Activated CD4-positive, CD25-positive, alpha-beta regulatory T cell treated with anti-CD3 and anti-CD28 coated beads, Interleukin-2, amount 50 U/mL, for 24 hours (primary cell): ENCODE data around the gene IL20.

Experiments used
- ATAC-seq, 2 donors: fragments of 150-1000 bp; cut with Tn5 transposase; one replicate each; pipeline ENCODE4 v1.10.0; 2021; ENCODE audit warnings: mild to moderate bottlenecking in 1 of 2, moderate library complexity in 1 of 2

Gene IL20

GRCh38 chr1:206864939-206865671 lies at the start of gene IL20:
Gene IL20 (plus strand): TSS chr1:206865623. CDS start chr1:206865853, 230 bp downstream.
- peak; percentile 48 to 80 for ATAC-seq

- ATAC-seq: peak; percentile 89 to 95
Measured at GRCh38 chr1:206816390-206817287, 48.8 kb upstream of the IL20 start.

- no peak for ATAC-seq
Measured at GRCh38 chr1:206821493-206821892, 43.9 kb upstream of the IL20 start.

- ATAC-seq: no peak
Measured at GRCh38 chr1:206823727-206824126, 41.7 kb upstream of the IL20 start.

- ATAC-seq: no peak
Measured at GRCh38 chr1:206824331-206824730, 41.1 kb upstream of the IL20 start.

- no peak for ATAC-seq
Measured at GRCh38 chr1:206826394-206826793, 39.0 kb upstream of the IL20 start.

- ATAC-seq: no peak
Measured at GRCh38 chr1:206828061-206828460, 37.4 kb upstream of the IL20 start.

- no peak for ATAC-seq
Measured at GRCh38 chr1:206828765-206829164, 36.7 kb upstream of the IL20 start.

GRCh38 chr1:206829282-206829681 lies 36.1 kb upstream of the IL20 start:
- ATAC-seq: no peak

GRCh38 chr1:206829875-206830274 lies 35.5 kb upstream of the IL20 start:
- no peak for ATAC-seq

- no peak for ATAC-seq
Measured at GRCh38 chr1:206831650-206832049, 33.8 kb upstream of the IL20 start.

GRCh38 chr1:206832352-206832880 lies 33.0 kb upstream of the IL20 start:
- no peak for ATAC-seq

GRCh38 chr1:206833106-206833680 lies 32.2 kb upstream of the IL20 start:
- no peak for ATAC-seq

GRCh38 chr1:206833801-206834200 lies 31.6 kb upstream of the IL20 start:
- ATAC-seq: no peak

GRCh38 chr1:206834217-206834616 lies 31.2 kb upstream of the IL20 start:
- no peak for ATAC-seq

GRCh38 chr1:206834711-206835110 lies 30.7 kb upstream of the IL20 start:
- ATAC-seq: no peak

- no peak for ATAC-seq
Measured at GRCh38 chr1:206835186-206835585, 30.2 kb upstream of the IL20 start.

GRCh38 chr1:206836111-206836510 lies 29.3 kb upstream of the IL20 start:
- no peak for ATAC-seq

GRCh38 chr1:206839006-206839560 lies 26.3 kb upstream of the IL20 start:
- no peak for ATAC-seq

- ATAC-seq: no peak
Measured at GRCh38 chr1:206839857-206840256, 25.6 kb upstream of the IL20 start.

GRCh38 chr1:206841609-206842323 lies 23.7 kb upstream of the IL20 start:
- ATAC-seq: no peak

GRCh38 chr1:206842854-206843253 lies 22.6 kb upstream of the IL20 start:
- no peak for ATAC-seq
